Measurements from ENCODE around the gene DOCK1. TPM values are rescaled to one million over a fixed set of nuclear protein-coding genes. Genes with fewer than 3 reads are reported as not detected.

The DOCK1 gene
- total RNA-seq, 4 donors from 2014 or later, result 60.6 to 136 (median 92.7) TPM

GRCh38 chr10:127417031-127417430 is 511.8 kb downstream of the DOCK1 start:
- no peaks in the 10 kb centered on the region for H3K27me3 ChIP-seq
- H3K36me3 ChIP-seq, result peaks cover 44% of the 10 kb centered on the region
- no peak for DNase-seq (ENCODE audit: low spot score in 2 of 2)
- TF ChIP-seq EP300 (IDR thresholded peaks at IDR 0.05) (no peak), POLR2A (IDR thresholded peaks at IDR 0.05) (no peak), POLR2AphosphoS5 (IDR thresholded peaks at IDR 0.05) (no peak)
- H3K4me1 ChIP-seq, result no peaks in the 10 kb centered on the region
- H3K4me3 ChIP-seq, result no peak overlapping the region
- no peak overlapping the region for H3K27ac ChIP-seq
- WGBS, result 83% methylated on average over 9 of the region's 10 CpGs
- H3K9me3 ChIP-seq, result no peaks in the 10 kb centered on the region

DNA sequence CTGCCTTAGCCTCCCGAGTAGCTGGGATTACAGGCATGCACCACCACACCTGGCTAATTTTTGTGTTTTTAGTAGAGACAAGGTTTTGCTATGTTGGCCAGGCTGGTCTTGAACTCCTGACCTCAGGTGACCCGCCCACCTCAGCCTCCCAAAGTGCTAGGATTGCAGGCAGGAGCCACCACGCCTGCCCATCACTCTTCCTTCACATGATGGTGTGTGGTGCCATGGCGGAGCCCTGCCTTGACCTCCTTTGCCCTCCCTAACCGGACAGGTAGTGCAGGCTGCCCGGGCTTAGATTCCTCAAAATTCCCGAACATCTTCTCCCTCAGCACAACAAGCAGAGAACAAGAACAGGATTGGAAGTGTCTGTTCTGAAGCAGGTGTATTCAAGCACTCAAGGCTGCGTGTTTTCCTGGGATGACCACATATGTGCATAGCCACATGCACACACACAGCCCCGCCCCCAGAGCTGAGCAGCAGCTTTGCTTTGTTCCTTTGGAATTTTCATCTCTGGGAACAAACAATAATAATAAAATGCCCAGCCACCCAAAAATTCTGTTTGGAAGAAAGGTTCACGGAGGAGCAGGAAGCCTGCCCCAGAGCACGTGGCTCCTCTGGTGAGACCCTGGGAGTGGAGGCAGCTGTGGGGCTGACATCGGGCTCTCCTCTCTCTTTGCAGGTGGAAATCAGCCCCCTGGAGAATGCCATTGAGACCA is 512.6 kb downstream of the DOCK1 start:
- H3K4me1 ChIP-seq, result no peaks in the 10 kb centered on the region
- no peak overlapping the region for H3K4me3 ChIP-seq
- TF ChIP-seq EP300 (IDR thresholded peaks at IDR 0.05), result no peak
- TF ChIP-seq, protein P1, sequence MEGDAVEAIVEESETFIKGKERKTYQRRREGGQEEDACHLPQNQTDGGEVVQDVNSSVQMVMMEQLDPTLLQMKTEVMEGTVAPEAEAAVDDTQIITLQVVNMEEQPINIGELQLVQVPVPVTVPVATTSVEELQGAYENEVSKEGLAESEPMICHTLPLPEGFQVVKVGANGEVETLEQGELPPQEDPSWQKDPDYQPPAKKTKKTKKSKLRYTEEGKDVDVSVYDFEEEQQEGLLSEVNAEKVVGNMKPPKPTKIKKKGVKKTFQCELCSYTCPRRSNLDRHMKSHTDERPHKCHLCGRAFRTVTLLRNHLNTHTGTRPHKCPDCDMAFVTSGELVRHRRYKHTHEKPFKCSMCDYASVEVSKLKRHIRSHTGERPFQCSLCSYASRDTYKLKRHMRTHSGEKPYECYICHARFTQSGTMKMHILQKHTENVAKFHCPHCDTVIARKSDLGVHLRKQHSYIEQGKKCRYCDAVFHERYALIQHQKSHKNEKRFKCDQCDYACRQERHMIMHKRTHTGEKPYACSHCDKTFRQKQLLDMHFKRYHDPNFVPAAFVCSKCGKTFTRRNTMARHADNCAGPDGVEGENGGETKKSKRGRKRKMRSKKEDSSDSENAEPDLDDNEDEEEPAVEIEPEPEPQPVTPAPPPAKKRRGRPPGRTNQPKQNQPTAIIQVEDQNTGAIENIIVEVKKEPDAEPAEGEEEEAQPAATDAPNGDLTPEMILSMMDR (IDR thresholded peaks at IDR 0.05), result no peak
- no peak for TF ChIP-seq POLR2AphosphoS5 (IDR thresholded peaks at IDR 0.05)
- TF ChIP-seq POLR2A (IDR thresholded peaks at IDR 0.05), result no peak
- 93% methylated on average over 10 of the region's 12 CpGs for WGBS
- H3K27me3 ChIP-seq, result no peaks in the 10 kb centered on the region
- H3K9me3 ChIP-seq, result no peaks in the 10 kb centered on the region
- H3K36me3 ChIP-seq, result peaks cover 44% of the 10 kb centered on the region
- H3K27ac ChIP-seq, result no peak overlapping the region
- DNase-seq (ENCODE audit: low spot score in 2 of 2), result no peak

GRCh38 chr10:127418536-127419168 is 513.4 kb downstream of the DOCK1 start:
- peaks cover 44% of the 10 kb centered on the region for H3K36me3 ChIP-seq
- no peak overlapping the region for H3K27ac ChIP-seq
- no peak for TF ChIP-seq EP300 (IDR thresholded peaks at IDR 0.05)
- no peak for TF ChIP-seq POLR2A (IDR thresholded peaks at IDR 0.05)
- TF ChIP-seq, protein P1 (IDR thresholded peaks at IDR 0.05), result no peak
- TF ChIP-seq POLR2AphosphoS5 (IDR thresholded peaks at IDR 0.05), result no peak
- no peaks in the 10 kb centered on the region for H3K27me3 ChIP-seq
- H3K4me1 ChIP-seq, result no peaks in the 10 kb centered on the region
- DNase-seq (ENCODE audit: low spot score in 2 of 2), result no peak
- 89% methylated on average over 7 of the region's 13 CpGs for whole genome bisulfite sequencing
- no peaks in the 10 kb centered on the region for H3K9me3 ChIP-seq
- H3K4me3 ChIP-seq, result no peak overlapping the region

GRCh38 chr10:127420138-127420684 is 515.0 kb downstream of the DOCK1 start:
- DNase-seq (ENCODE audit: low spot score in 2 of 2), result no peak

DNA sequence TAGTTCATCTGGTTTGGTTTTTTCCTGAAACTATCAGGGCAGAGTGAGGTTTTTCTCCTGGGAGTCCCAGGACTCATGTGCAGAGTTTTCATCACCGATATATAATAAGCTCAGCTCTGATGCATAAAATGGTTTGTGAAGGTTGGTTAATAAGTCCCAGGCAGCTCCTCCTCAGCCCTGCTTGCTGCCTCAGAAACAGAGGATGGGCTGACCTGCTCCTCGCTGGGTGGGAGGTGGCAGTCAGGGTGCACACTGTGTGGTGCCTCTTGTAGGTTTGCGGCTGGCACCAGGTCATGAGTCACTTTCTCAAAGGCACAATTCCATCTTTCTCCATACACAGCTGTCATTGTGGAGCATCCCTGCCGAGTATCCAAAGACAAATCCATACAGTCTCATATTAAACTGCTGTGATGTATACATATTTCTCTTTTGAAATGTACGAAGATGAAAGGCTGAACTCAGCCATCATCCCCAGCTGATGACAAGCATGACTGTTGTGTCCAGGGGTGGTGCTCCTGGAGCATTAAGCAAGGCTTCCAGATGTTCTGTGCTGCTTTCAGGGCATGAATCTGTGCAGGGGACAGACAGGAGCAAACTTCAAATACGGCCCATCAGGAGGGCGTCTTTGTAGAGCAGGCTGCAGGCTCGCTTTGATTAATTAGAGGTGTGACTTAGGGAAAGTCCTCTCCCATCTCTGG is 518.1 kb downstream of the DOCK1 start:
- TF ChIP-seq POLR2AphosphoS5 (IDR thresholded peaks at IDR 0.05), result no peak
- TF ChIP-seq, protein P1 (IDR thresholded peaks at IDR 0.05), result no peak
- no peak for TF ChIP-seq EP300 (IDR thresholded peaks at IDR 0.05)
- TF ChIP-seq POLR2A (IDR thresholded peaks at IDR 0.05), result no peak
- Histone ChIP-seq H3K27ac (no peak overlapping the region), H3K4me1 (no peaks in the 10 kb centered on the region), H3K27me3 (no peaks in the 10 kb centered on the region), H3K4me3 (no peak overlapping the region), H3K9me3 (no peaks in the 10 kb centered on the region), H3K36me3 (peaks cover 80% of the 10 kb centered on the region)
- WGBS, result 80% methylated on average over 7 of the region's 8 CpGs
- DNase-seq (ENCODE audit: low spot score in 2 of 2), result no peak

More at GRCh38 chr10:127420138-127420684, 515.0 kb downstream of the DOCK1 start:
- TF ChIP-seq, protein P1 (IDR thresholded peaks at IDR 0.05), result no peak
- TF ChIP-seq POLR2A (IDR thresholded peaks at IDR 0.05) (no peak), EP300 (IDR thresholded peaks at IDR 0.05) (no peak), POLR2AphosphoS5 (IDR thresholded peaks at IDR 0.05) (no peak)
- Histone ChIP-seq H3K36me3 (peaks cover 59% of the 10 kb centered on the region), H3K27me3 (no peaks in the 10 kb centered on the region), H3K4me3 (no peak overlapping the region), H3K27ac (no peak overlapping the region), H3K4me1 (no peaks in the 10 kb centered on the region), H3K9me3 (no peaks in the 10 kb centered on the region)
- WGBS, result 97% methylated on average over 10 of the region's 10 CpGs
